GM12874 (cell line): ENCODE results near the gene ARL5A.

Experiments
- CTCF ChIP-seq: IDR thresholded peaks from 2 replicates; pipeline ENCODE4 v1.5.1; 2011; ENCODE audit warnings: low read depth, mild to moderate bottlenecking, control low read depth, low read length, moderate library complexity; ENCODE audit not compliant: insufficient read depth

Gene ARL5A

DNA sequence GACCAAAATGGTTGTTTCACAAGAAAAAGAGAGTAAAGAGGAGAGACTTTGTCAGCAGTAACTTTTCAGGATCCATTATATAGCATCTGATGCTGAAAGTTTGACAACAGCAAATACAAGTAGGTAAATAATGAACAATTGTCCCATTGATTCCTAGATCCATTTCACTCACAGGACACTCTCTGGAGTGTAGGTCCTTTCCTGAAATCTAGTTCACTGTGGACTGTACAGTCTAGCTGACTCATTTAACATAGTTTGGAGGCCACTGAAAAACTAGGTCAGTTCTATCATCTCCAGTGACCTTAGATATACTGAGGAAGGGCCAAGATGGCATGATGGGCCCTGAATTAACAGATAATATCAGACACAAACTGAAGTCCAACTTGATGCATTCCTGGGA lies 74.7 kb downstream of the ARL5A start:
- TF ChIP-seq CTCF, result no peak
